Measurements from ENCODE around the gene KCNAB3. TPM values are rescaled to one million over a fixed set of nuclear protein-coding genes. Genes with fewer than 3 reads are reported as not detected.
A peak's percentile ranks its signal among the peaks of the same experiment; 100 is the strongest.

Gene KCNAB3
- total RNA-seq, 1 donor from 2014 or later: 0.30 TPM

- intact Hi-C loops (cut with micrococcal nuclease): no loop called here
- Histone ChIP-seq H3K27ac (replicated peaks) (peak overlapping the region; percentile 85), H3K4me1 (peaks cover 31% of the 10 kb centered on the region)
These were observed 1.4 kb upstream of the KCNAB3 start for GRCh38 chr17:7930841-7931631.

GRCh38 chr17:7927596-7927995 is 2.1 kb downstream of the KCNAB3 start:
- no peak for TF ChIP-seq CTCF (IDR thresholded peaks at IDR 0.05; ENCODE audit: borderline replicate concordance)
- Histone ChIP-seq H3K36me3 (no peaks in the 10 kb centered on the region), H3K4me3 (no peak overlapping the region), H3K9me3 (replicated peaks) (no peaks in the 10 kb centered on the region), H3K27me3 (ENCODE audit: low read depth) (no peaks in the 10 kb centered on the region), H3K27ac (replicated peaks) (no peak overlapping the region), H3K4me1 (peaks cover 24% of the 10 kb centered on the region)
- no peak for DNase-seq
- intact Hi-C loops (cut with micrococcal nuclease): no loop called here

More at GRCh38 chr17:7930841-7931631, 1.4 kb upstream of the KCNAB3 start:
- no peaks in the 10 kb centered on the region for H3K27me3 ChIP-seq (ENCODE audit: low read depth)
- TF ChIP-seq CTCF (IDR thresholded peaks at IDR 0.05; ENCODE audit: borderline replicate concordance): no peak
- peak overlapping the region; percentile 89 for H3K4me3 ChIP-seq
- no peak for DNase-seq
- H3K9me3 ChIP-seq (replicated peaks): no peaks in the 10 kb centered on the region
- peaks cover 17% of the 10 kb centered on the region for H3K36me3 ChIP-seq

GRCh38 chr17:7922845-7923628 is 6.6 kb downstream of the KCNAB3 start:
- peaks cover 15% of the 10 kb centered on the region for H3K4me1 ChIP-seq
- H3K27ac ChIP-seq (replicated peaks): peak overlapping the region; percentile 72
- H3K36me3 ChIP-seq: no peaks in the 10 kb centered on the region
- peak; percentile 90 for DNase-seq
- TF ChIP-seq CTCF (IDR thresholded peaks at IDR 0.05; ENCODE audit: borderline replicate concordance): peak; percentile 18
- no peaks in the 10 kb centered on the region for H3K27me3 ChIP-seq (ENCODE audit: low read depth)
- H3K4me3 ChIP-seq: peak overlapping the region; percentile 64
- no peaks in the 10 kb centered on the region for H3K9me3 ChIP-seq (replicated peaks)
- intact Hi-C loops (cut with micrococcal nuclease): no loop called here

GRCh38 chr17:7922269-7922844 is 7.3 kb downstream of the KCNAB3 start:
- no peak for DNase-seq
- intact Hi-C loops (cut with micrococcal nuclease): no loop called here

More at GRCh38 chr17:7922269-7922844, 7.3 kb downstream of the KCNAB3 start:
- Histone ChIP-seq H3K27me3 (ENCODE audit: low read depth) (no peaks in the 10 kb centered on the region), H3K27ac (replicated peaks) (peak overlapping the region; percentile 72), H3K36me3 (no peaks in the 10 kb centered on the region), H3K4me1 (peaks cover 15% of the 10 kb centered on the region), H3K4me3 (peak overlapping the region; percentile 64), H3K9me3 (replicated peaks) (no peaks in the 10 kb centered on the region)
- TF ChIP-seq CTCF (IDR thresholded peaks at IDR 0.05; ENCODE audit: borderline replicate concordance): no peak
